ENCODE results near the gene NDST4.

NDST4 gene

DNA sequence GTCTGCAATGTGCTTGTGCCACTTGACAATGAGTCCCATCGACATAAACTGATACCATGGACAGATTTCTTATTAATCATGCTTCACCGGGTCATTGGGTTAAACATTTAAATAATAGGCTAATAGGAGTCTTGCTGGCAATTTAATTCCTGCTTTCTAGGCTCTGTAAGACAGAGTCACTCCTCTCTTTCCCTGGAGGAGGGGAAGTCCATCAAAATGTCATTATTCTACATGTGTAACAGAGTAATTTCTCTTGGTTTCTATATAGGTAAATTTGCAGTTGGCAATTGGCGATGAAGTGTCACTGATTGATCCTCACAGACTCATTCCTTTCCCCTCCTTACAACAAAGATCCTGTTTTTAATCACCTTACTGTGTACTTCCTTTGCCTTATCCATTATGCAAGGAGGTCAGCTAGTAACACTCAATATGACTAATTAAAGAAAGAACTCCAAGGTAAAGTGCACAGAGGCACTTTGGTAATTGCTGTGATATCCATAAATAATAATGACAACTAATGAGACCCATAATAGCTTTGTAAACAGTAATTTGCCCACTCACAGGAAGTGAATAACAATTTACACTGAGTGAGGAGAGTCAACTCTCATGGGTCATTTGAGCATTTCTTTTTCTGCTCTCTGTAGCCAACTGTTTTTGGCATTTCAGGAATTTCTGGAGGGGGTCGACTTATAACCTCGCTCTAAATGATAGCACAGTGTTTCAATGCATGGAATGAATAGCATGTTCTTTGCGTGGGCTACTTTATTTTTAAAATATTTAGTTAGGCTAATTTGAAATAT, 330.8 kb downstream of the NDST4 start:
- DNase-seq: no peak

DNA sequence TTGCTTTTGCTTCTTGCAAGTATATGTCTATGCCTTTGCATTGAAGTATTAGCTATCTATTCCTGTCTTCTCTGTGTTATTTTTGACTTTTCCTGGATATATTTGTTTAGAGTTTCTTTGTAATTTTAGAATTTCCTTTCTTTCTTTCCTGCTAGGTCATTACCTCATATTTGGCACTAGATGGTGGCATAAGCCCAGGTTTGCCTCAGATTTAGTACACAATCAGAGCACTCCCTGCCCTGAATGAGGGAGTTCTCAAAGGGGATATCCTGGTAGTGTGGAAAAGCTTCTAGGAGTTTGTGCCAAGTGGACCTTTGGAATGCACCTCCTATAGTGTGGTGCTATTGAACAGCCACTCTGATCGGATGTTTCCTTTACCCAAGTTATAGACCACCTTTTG, 333.2 kb downstream of the NDST4 start:
- DNase-seq: no peak

All from stimulated activated CD8-positive, alpha-beta memory T cell treated with anti-CD3 and anti-CD28 coated beads, Interleukin-4, amount 100 ng/mL, for 48 hours (primary cell).